Loucy (cell line): ENCODE measurements around the gene MESD.

Experiments
- EZH2phosphoT487 ChIP-seq: fragments of 200-600 bp; IDR thresholded peaks from 2 replicates; pipeline ENCODE4 v1.6.1; 2018; ENCODE audit warnings: antibody characterized with exemption, mild to moderate bottlenecking, moderate library complexity, borderline replicate concordance
- TF ChIP-seq, protein P1 (sequence below): fragments of 200-600 bp; sonication (generic); conservative IDR thresholded peaks from 2 replicates; pipeline ENCODE4 v1.5.1; 2014; ENCODE audit warnings: mild to moderate bottlenecking, antibody characterized with exemption, low read length

DNA sequence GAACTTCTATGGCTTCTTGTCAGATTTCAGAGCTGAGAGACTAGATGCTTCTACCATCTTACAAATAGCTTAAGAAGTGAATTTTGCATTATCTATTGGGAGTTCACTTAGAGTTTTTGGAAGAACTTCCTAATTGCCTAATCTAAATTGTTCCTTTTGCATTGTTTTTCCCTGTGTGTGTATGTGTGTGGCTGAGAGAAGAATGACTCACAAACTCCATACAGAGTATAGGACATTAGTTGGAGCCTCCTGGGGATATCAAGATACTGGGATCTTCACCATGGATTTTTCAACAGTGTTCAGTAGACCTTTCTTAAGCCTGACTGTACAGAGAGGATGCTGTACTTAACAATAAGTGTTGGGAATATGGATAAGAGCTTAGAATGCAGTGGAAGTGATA, 22.0 kb upstream of the MESD start:
- TF ChIP-seq, protein P1, sequence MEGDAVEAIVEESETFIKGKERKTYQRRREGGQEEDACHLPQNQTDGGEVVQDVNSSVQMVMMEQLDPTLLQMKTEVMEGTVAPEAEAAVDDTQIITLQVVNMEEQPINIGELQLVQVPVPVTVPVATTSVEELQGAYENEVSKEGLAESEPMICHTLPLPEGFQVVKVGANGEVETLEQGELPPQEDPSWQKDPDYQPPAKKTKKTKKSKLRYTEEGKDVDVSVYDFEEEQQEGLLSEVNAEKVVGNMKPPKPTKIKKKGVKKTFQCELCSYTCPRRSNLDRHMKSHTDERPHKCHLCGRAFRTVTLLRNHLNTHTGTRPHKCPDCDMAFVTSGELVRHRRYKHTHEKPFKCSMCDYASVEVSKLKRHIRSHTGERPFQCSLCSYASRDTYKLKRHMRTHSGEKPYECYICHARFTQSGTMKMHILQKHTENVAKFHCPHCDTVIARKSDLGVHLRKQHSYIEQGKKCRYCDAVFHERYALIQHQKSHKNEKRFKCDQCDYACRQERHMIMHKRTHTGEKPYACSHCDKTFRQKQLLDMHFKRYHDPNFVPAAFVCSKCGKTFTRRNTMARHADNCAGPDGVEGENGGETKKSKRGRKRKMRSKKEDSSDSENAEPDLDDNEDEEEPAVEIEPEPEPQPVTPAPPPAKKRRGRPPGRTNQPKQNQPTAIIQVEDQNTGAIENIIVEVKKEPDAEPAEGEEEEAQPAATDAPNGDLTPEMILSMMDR = no peak
- TF ChIP-seq EZH2phosphoT487 = no peak
